Measurements from ENCODE around the gene TDRD10.

Gene TDRD10

GRCh38 chr1:154533952-154534844 is 32.2 kb downstream of the TDRD10 start:
- TF ChIP-seq ZNF274 (IDR thresholded peaks at IDR 0.05; ENCODE audit: low read depth, low read length) (no peak), YY1 (IDR thresholded peaks at IDR 0.05; ENCODE audit: insufficient read depth, insufficient read length) (no peak), SUZ12 (IDR thresholded peaks at IDR 0.05; ENCODE audit: extremely low read depth, insufficient read depth, insufficient read length) (no peak)
- peaks cover 23% of the 10 kb centered on the region; the same call in 1 of the 2 replicates for H3K9me3 ChIP-seq (ENCODE audit: insufficient read depth, low read length)
- no peak overlapping the region for H3K4me3 ChIP-seq (ENCODE audit: insufficient read length, low read depth)
- H3K27me3 ChIP-seq (ENCODE audit: insufficient read depth, insufficient read length), result no peaks in the 10 kb centered on the region
- no peaks in the 10 kb centered on the region for H3K36me3 ChIP-seq (ENCODE audit: insufficient read depth, insufficient read length, low read length)
- peak; percentile 65 for DNase-seq (ENCODE audit: low read depth, low spot score)
- H3K9ac ChIP-seq (ENCODE audit: insufficient read length, low read depth), result no peak overlapping the region
- H3K4me1 ChIP-seq (ENCODE audit: insufficient read depth, insufficient read length), result no peaks in the 10 kb centered on the region

- H3K4me3 ChIP-seq (ENCODE audit: insufficient read length, low read depth), result no peak overlapping the region
- H3K27me3 ChIP-seq (ENCODE audit: insufficient read depth, insufficient read length), result no peaks in the 10 kb centered on the region
- no peak for DNase-seq (ENCODE audit: low read depth, low spot score)
- H3K9me3 ChIP-seq (ENCODE audit: insufficient read depth, low read length), result peaks cover 20% of the 10 kb centered on the region; the same call in 1 of the 2 replicates
- H3K36me3 ChIP-seq (ENCODE audit: insufficient read depth, insufficient read length, low read length), result no peaks in the 10 kb centered on the region
- peaks cover 1% of the 10 kb centered on the region for H3K4me1 ChIP-seq (ENCODE audit: insufficient read depth, insufficient read length)
- H3K9ac ChIP-seq (ENCODE audit: insufficient read length, low read depth), result no peak overlapping the region
- TF ChIP-seq SUZ12 (IDR thresholded peaks at IDR 0.05; ENCODE audit: extremely low read depth, insufficient read depth, insufficient read length) (no peak), YY1 (IDR thresholded peaks at IDR 0.05; ENCODE audit: insufficient read depth, insufficient read length) (no peak), ZNF274 (IDR thresholded peaks at IDR 0.05; ENCODE audit: low read depth, low read length) (no peak)
These were observed 34.6 kb downstream of the TDRD10 start for GRCh38 chr1:154536570-154536969.

GRCh38 chr1:154539486-154540483 is 37.8 kb downstream of the TDRD10 start:
- Histone ChIP-seq H3K4me1 (ENCODE audit: insufficient read depth, insufficient read length) (peaks cover 1% of the 10 kb centered on the region), H3K4me3 (ENCODE audit: insufficient read length, low read depth) (no peak overlapping the region), H3K9ac (ENCODE audit: insufficient read length, low read depth) (no peak overlapping the region), H3K36me3 (ENCODE audit: insufficient read depth, insufficient read length, low read length) (no peaks in the 10 kb centered on the region), H3K27me3 (ENCODE audit: insufficient read depth, insufficient read length) (no peaks in the 10 kb centered on the region), H3K9me3 (ENCODE audit: insufficient read depth, low read length) (no peaks in the 10 kb centered on the region)
- DNase-seq (ENCODE audit: low read depth, low spot score), result no peak
- TF ChIP-seq SUZ12 (IDR thresholded peaks at IDR 0.05; ENCODE audit: extremely low read depth, insufficient read depth, insufficient read length), result no peak
- no peak for TF ChIP-seq ZNF274 (IDR thresholded peaks at IDR 0.05; ENCODE audit: low read depth, low read length)
- TF ChIP-seq YY1 (IDR thresholded peaks at IDR 0.05; ENCODE audit: insufficient read depth, insufficient read length), result no peak

GRCh38 chr1:154541231-154541630 is 39.2 kb downstream of the TDRD10 start:
- Histone ChIP-seq H3K36me3 (ENCODE audit: insufficient read depth, insufficient read length, low read length) (no peaks in the 10 kb centered on the region), H3K9me3 (ENCODE audit: insufficient read depth, low read length) (no peaks in the 10 kb centered on the region), H3K27me3 (ENCODE audit: insufficient read depth, insufficient read length) (no peaks in the 10 kb centered on the region), H3K9ac (ENCODE audit: insufficient read length, low read depth) (no peak overlapping the region), H3K4me3 (ENCODE audit: insufficient read length, low read depth) (no peak overlapping the region), H3K4me1 (ENCODE audit: insufficient read depth, insufficient read length) (peaks cover 1% of the 10 kb centered on the region)
- TF ChIP-seq SUZ12 (IDR thresholded peaks at IDR 0.05; ENCODE audit: extremely low read depth, insufficient read depth, insufficient read length) (no peak), YY1 (IDR thresholded peaks at IDR 0.05; ENCODE audit: insufficient read depth, insufficient read length) (no peak), ZNF274 (IDR thresholded peaks at IDR 0.05; ENCODE audit: low read depth, low read length) (no peak)
- DNase-seq (ENCODE audit: low read depth, low spot score), result no peak

- Histone ChIP-seq H3K4me3 (ENCODE audit: insufficient read length, low read depth) (no peak overlapping the region), H3K36me3 (ENCODE audit: insufficient read depth, insufficient read length, low read length) (peaks cover 35% of the 10 kb centered on the region), H3K9ac (ENCODE audit: insufficient read length, low read depth) (no peak overlapping the region), H3K27me3 (ENCODE audit: insufficient read depth, insufficient read length) (no peaks in the 10 kb centered on the region), H3K4me1 (ENCODE audit: insufficient read depth, insufficient read length) (peaks cover 2% of the 10 kb centered on the region), H3K9me3 (ENCODE audit: insufficient read depth, low read length) (no peaks in the 10 kb centered on the region)
- peak; percentile 86 for DNase-seq (ENCODE audit: low read depth, low spot score)
- TF ChIP-seq SUZ12 (IDR thresholded peaks at IDR 0.05; ENCODE audit: extremely low read depth, insufficient read depth, insufficient read length) (no peak), YY1 (IDR thresholded peaks at IDR 0.05; ENCODE audit: insufficient read depth, insufficient read length) (no peak), ZNF274 (IDR thresholded peaks at IDR 0.05; ENCODE audit: low read depth, low read length) (no peak)
These were observed 44.4 kb downstream of the TDRD10 start for GRCh38 chr1:154546264-154547063.

GRCh38 chr1:154547105-154547732 is 45.2 kb downstream of the TDRD10 start:
- TF ChIP-seq ZNF274 (IDR thresholded peaks at IDR 0.05; ENCODE audit: low read depth, low read length) (no peak), SUZ12 (IDR thresholded peaks at IDR 0.05; ENCODE audit: extremely low read depth, insufficient read depth, insufficient read length) (no peak), YY1 (IDR thresholded peaks at IDR 0.05; ENCODE audit: insufficient read depth, insufficient read length) (no peak)
- Histone ChIP-seq H3K4me3 (ENCODE audit: insufficient read length, low read depth) (no peak overlapping the region), H3K36me3 (ENCODE audit: insufficient read depth, insufficient read length, low read length) (peaks cover 43% of the 10 kb centered on the region), H3K27me3 (ENCODE audit: insufficient read depth, insufficient read length) (no peaks in the 10 kb centered on the region), H3K9ac (ENCODE audit: insufficient read length, low read depth) (peak overlapping the region; percentile 11), H3K9me3 (ENCODE audit: insufficient read depth, low read length) (no peaks in the 10 kb centered on the region), H3K4me1 (ENCODE audit: insufficient read depth, insufficient read length) (peaks cover 2% of the 10 kb centered on the region)
- no peak for DNase-seq (ENCODE audit: low read depth, low spot score)
